ENCODE results near the gene OGFOD2.

Gene OGFOD2

DNA sequence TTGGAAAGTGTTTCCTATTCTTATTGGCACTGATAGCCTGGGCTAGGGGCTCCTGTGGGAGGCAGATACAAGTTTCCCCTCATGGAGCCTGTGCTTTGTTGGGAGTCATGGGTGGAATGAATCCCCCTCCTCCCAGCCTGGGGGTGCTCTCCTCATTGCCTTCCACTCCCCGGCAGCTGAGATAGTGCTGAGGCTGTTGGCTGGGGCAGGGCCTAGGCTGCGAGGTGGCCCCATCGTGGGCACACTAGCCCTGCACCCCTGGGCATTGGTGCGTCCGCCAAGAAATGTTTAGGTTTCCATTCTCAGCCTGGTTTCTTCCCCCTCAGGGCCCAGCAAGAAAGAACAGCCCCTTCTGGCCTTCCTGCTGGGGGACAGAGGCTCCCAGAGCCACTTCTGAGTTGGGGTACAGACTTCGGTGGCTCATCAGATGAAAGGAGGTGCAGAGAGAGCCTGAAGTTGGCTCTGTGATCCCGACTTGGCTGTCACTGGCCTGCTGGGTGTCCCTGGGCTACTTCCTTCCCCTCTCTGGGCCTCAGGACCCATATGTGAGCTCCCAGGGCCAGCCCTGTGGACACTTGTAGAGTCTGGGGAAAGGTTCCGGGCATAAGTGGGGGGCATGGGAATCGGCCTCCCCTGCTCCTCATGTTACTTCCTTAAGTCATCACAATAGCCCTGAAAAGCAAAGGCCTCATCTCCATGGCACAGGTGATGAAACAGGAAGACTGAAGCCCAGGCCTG lies 2.8 kb downstream of the OGFOD2 start:
- no peak for DNase-seq

- DNase-seq, result no peak
These were observed 3.5 kb downstream of the OGFOD2 start for GRCh38 chr12:122978507-122978955.

- DNase-seq, result no peak
These were observed 4.2 kb downstream of the OGFOD2 start for GRCh38 chr12:122979001-122979907.

DNA sequence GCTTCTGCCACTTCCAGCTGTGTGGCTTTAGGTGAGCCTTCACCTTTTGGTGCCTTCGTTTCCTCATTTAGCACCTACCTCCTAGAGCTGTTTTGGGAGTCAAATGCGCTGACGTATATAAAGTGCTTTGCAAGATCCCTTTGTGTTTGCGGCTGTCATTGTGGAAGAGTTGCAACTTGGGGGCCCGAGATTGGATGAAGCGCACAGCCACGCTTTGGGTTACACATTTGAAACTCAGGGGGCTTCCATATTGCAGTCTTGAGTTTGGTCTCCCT lies 4.8 kb downstream of the OGFOD2 start:
- no peak for DNase-seq

GRCh38 chr12:122980183-122981035 lies 5.4 kb downstream of the OGFOD2 start, which contains the start of gene ARL6IP4:
ARL6IP4 (plus strand) TSS chr12:122980681; CDS start chr12:122981140, 459 bp downstream.
- peak; percentile 57 for DNase-seq

DNA sequence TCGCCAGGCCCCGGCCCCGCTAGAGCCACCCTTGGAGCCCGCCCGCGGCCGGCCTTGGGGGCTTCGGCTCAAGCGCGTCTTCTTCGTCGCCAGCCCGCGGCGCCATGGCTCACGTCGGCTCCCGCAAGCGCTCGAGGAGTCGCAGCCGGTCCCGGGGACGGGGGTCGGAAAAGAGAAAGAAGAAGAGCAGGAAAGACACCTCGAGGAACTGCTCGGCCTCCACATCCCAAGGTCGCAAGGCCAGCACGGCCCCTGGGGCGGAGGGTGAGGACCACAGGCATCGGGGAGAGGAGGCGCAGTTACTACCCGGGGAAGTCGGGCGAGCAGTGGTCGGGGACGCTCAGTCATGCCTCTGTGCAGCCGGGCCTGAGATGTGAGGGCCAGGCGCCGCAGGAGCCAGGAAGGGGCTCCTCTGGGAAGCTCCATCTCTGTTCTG lies 6.0 kb downstream of the OGFOD2 start:
- no peak for DNase-seq

DNA sequence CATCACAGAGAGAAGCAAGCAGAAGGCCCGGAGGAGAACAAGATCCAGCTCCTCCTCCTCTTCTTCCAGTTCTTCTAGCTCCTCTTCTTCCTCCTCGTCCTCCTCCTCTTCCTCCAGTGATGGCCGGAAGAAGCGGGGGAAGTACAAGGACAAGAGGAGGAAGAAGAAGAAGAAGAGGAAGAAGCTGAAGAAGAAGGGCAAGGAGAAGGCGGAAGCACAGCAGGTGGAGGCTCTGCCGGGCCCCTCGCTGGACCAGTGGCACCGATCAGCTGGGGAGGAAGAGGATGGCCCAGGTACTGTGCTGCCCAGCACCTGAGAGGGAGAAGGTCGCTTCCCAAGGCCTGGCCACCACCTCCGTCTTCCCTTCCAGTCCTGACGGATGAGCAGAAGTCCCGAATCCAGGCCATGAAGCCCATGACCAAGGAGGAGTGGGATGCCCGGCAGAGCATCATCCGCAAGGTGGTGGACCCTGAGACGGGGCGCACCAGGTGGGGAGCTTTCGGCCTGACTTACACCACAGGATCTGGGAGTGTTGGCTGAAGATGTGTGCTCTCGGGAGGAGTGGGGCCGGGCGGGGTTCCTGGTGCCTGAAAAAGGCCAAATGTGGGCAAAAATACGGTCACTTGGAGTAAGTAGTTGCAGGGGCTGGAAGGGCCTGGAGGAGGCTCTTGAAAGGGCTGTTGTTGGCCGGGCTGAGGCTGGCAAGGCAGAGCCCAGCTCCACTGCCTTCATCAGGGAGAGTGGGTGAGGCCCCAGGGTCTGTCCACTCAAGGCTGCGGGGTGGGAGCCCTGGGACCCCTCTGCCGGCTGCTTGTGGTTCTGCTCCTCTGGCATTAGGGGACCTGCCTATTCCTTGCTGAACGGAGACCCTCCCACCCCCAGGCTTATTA lies 6.8 kb downstream of the OGFOD2 start:
- no peak for DNase-seq

- no peak for DNase-seq
These were observed 7.4 kb downstream of the OGFOD2 start for GRCh38 chr12:122982477-122982815.

DNA sequence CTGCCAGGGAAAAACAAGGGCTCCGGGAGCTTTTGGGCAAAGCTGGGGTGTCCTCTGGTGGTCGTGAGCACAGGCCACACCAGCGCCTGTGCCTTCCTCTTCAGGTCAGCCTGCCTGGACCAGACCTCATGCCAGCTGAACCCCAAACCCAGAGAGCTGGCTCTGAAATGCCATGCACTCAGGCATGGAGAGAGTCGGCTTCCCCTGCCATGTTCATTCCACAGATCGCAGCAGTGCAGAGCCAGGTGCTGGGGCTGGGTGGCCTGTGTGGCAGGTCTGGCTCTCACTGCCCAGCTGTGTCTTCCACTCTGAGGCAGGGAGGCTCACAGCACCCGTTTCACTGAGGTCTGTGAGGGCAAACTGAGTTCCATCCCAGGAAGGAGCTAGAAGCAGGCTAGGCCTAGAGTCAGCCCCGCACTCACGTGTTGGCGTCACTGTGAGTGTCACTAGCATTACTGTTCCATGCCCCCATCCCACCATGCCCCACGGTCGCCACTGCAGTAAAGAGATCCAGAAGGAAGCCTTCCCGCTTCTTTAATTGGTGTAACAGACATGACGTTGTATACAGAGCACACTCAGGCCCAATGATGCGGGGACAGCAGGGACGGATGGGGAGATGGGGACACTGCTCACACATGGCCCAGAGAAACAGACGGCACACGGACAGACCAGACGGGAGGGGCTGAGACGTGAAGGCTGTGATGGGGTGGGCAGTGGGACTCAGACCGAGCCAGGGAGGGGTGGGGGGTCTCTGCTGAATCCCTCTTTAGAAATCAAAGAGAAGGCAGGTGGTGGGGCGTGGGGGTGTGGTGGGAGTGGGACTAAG lies 8.1 kb downstream of the OGFOD2 start:
- no peak for DNase-seq

DNA sequence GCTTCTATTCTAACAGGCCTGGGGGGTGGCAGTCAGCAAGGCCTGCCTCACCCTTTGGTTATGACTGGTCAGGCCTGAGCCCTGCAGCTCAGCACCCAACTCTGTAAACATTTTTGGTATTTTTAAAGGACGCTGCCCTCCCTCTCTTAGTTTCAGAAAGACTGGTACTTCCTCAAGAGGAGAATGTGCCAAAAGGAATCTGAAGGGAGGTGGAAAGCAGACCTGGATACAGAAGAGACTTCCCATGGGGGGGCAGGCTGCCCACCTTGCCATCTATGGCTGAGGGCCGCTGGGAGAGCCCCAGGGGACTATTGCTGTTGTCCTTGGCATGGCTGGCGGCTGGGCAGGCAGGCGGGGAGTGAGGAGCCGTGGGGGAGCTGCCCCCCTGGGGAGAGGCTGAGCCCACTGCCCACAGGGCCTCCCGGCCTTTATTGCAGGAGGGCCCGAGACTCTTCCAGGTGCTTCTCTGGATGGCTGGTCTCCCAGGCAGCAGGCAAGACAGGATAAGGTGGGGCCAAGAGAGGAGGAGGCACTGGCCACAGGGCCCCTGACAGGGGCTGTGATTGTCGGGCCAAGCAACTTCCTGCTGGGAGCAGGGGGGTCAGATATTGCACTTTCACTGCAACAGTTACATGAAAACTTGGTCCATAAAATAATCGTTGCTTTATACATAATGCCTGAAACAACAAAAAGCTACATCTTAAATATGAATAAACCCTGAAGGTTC lies 8.9 kb downstream of the OGFOD2 start:
- DNase-seq, result no peak

- DNase-seq, result no peak
These were observed 9.7 kb downstream of the OGFOD2 start for GRCh38 chr12:122984612-122985337.

DNA sequence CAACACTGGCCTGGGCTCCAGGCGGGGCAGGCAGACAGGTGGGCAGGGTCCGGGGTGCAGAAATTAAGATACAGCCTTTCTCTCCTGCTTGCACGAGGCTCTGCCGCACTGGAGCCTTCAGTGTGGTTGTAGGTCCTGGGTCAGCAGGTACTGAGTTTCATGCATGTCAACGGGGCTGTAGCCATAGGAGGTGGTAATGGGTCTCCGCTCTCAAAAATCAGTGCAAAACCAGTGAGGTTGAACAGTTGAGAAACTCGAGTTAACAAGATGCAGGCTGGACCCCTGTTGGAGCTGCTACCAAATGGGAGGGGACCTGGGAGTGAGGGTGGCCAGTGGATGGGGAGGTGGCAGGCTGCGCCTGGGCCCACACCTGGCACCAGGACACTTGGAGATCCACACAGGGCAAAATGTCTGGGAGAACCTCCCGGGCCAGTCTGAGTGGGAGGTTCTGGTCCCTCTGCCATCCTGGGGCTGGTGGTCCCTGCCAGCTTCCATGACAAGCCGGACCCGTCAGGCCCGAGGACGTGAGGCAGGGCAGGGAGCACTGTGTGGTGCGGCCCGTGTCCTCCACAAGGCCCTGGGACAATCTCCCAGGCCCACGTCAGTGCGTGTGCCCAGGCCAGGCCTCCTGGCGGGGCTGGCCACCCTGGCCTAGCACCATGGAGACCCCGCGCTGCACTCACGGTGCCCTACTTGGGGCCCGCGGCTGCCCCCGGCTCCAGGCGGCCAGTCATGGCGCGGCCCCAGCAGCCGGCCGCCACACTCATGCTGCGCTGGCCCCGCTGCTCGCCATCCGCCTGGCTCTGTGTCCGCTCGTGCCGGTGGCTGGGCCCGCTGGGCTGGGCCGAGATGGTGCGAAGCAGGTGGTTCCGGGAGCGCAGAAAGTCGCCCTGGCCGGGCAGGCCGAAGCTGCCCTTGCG lies 10.6 kb downstream of the OGFOD2 start:
- DNase-seq, result no peak

DNA sequence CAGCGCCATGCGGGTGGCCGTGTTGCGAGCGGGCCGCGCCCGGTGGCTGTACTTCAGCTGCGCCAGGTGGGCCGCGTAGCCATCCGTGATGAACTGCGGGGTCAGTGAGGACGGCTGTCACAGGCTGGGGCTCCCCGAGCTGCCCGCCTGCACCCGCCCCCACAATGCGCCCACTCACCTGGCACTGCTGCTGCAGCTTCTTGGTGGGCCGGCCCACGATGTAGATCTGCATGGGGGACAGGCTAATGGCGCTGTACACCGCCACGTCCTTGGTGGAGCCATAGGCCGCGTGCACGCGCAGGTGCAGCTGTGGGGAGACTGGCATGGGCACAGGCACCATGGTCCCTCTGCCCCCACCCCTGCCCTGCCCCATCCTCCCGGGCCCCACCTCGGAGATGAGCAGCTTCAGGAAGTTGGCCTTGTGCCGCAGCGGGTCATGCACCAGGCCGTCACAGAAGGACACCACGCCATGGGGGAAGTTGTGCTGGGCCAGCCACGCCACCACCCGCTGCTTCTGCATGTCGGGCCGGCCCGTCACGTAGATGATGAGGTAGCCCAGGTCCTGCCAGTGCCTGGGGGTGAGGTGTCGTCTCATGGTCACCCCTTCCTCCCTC lies 11.3 kb downstream of the OGFOD2 start:
- no peak for DNase-seq

DNA sequence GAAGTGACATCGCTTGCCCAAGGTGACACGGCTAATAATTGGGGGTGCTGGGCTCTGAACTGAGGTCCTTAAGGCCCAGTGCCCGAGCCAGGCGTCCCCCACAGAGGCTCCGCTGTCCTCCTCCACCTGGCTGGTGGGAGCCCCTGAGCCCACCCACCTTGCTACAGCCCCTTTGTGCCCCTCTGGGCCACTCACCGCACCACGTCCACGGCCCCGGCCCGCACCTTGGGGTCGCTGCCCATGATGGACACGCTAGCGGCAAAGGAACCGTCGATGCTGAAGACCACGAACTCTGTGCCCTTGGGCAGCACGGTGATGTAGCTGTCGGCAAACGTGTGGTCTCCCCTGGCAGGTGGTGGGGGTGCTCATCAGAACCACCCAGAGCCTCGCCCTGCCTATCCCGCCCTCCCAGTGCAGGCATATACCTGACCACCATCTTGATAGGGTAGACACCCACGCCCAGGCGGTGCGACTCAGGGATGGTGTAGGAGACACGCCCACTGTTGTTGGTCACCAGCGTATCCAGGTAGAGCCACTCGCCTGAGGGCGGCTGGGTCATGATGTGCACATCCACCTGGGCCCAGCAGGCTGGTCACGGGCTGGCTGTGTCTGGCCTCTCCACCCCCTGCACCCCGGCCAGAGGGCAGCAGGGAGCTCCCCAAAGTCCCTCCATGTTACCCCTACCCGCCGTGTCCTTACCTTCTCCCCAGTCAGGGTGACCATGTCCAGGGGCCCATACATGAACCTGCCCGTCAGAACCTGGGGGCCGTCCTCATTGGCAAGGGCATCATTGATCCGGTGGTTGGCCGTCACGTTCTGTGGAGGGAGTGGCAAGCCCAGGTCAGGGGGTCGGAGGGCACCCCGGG lies 12.3 kb downstream of the OGFOD2 start:
- DNase-seq, result no peak

GRCh38 chr12:122988036-122988435 lies 13.0 kb downstream of the OGFOD2 start:
- DNase-seq, result no peak

DNA sequence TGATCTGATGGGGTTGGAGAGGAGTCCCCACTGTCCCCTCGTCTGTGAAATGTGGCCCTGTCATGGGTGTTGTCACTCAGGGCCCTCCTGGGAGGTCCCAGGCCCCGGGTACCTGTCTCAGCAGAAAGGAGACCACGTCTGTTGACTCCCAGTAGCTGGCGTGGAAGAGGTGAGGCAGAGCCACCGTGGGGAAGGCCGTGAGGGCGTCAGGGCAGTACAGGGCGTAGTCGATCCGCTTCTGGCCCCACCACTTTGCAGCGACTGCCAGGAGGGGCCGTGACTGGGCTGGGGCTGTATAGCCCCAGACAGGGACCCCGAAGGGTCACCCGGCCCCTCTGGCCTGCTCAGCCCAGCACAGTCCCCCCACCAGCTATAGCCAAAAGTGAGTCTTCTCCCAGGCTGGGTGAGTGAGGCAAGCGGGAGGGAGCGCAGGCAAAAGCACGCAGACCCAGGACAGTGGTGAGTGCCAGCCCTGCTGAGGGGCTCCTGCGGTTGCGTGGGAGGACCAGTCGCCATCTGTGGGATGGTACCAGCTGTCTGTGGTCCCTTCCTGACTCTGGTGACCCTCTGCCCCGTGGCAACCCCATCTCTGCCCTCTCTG lies 13.7 kb downstream of the OGFOD2 start:
- no peak for DNase-seq

Measured in NK-92 treated with Interleukin-12 subunit alpha and Interleukin-12 subunit beta, amount 100 ng/mL, for 24 hours (cell line).